ENCODE measurements around the gene BUB1.
A peak's percentile ranks its signal among the peaks of the same experiment; 100 is the strongest.

Gene BUB1

GRCh38 chr2:110718990-110719389, 41.1 kb upstream of the BUB1 start:
- Mint-ChIP-seq H3K27me3 (ENCODE audit: low read depth) (peaks cover 14% of the 10 kb centered on the region), H3K9me3 (no peaks in the 10 kb centered on the region)

GRCh38 chr2:110718382-110718781, 40.5 kb upstream of the BUB1 start:
- Mint-ChIP-seq H3K4me3 (no peak overlapping the region), H3K36me3 (ENCODE audit: low read depth) (no peaks in the 10 kb centered on the region), H3K27me3 (ENCODE audit: low read depth) (peaks cover 14% of the 10 kb centered on the region), H3K4me1 (peaks cover 33% of the 10 kb centered on the region), H3K9me3 (no peaks in the 10 kb centered on the region), H3K27ac (peak overlapping the region in 1 of 3 experiments; percentile 73)
- no peak for TF ChIP-seq CTCF (IDR thresholded peaks at IDR 0.05; ENCODE audit: unreplicated experiment in 3 of 3)

More at GRCh38 chr2:110718990-110719389, 41.1 kb upstream of the BUB1 start:
- no peaks in the 10 kb centered on the region for H3K36me3 Mint-ChIP-seq (ENCODE audit: low read depth)
- H3K4me3 Mint-ChIP-seq: no peak overlapping the region
- TF ChIP-seq CTCF (IDR thresholded peaks at IDR 0.05; ENCODE audit: unreplicated experiment in 3 of 3): no peak
- no peak overlapping the region for H3K27ac Mint-ChIP-seq
- peaks cover 33% of the 10 kb centered on the region for H3K4me1 Mint-ChIP-seq

GRCh38 chr2:110717734-110718133, 39.9 kb upstream of the BUB1 start:
- Mint-ChIP-seq H3K9me3 (no peaks in the 10 kb centered on the region), H3K27ac (peak overlapping the region; percentile 13 to 73 (median 54)), H3K27me3 (ENCODE audit: low read depth) (peaks cover 11% of the 10 kb centered on the region), H3K36me3 (ENCODE audit: low read depth) (no peaks in the 10 kb centered on the region), H3K4me1 (peaks cover 33% of the 10 kb centered on the region), H3K4me3 (peak overlapping the region in 2 of 3 experiments; percentile 6 to 22)
- no peak for TF ChIP-seq CTCF (IDR thresholded peaks at IDR 0.05; ENCODE audit: unreplicated experiment in 3 of 3)

- peaks cover 33% of the 10 kb centered on the region for H3K4me1 Mint-ChIP-seq
Measured at GRCh38 chr2:110716959-110717645, 39.2 kb upstream of the BUB1 start.

GRCh38 chr2:110714452-110715224, 36.8 kb upstream of the BUB1 start:
- H3K36me3 Mint-ChIP-seq (ENCODE audit: low read depth): no peaks in the 10 kb centered on the region
- no peaks in the 10 kb centered on the region for H3K9me3 Mint-ChIP-seq
- peaks cover 33% of the 10 kb centered on the region for H3K4me1 Mint-ChIP-seq
- no peak for TF ChIP-seq CTCF (IDR thresholded peaks at IDR 0.05; ENCODE audit: unreplicated experiment in 3 of 3)
- no peak overlapping the region for H3K4me3 Mint-ChIP-seq
- peak overlapping the region; percentile 65 to 88 (median 78) for H3K27ac Mint-ChIP-seq
- peaks cover 6% of the 10 kb centered on the region for H3K27me3 Mint-ChIP-seq (ENCODE audit: low read depth)

More at GRCh38 chr2:110716959-110717645, 39.2 kb upstream of the BUB1 start:
- Mint-ChIP-seq H3K9me3 (no peaks in the 10 kb centered on the region), H3K4me3 (no peak overlapping the region), H3K36me3 (ENCODE audit: low read depth) (no peaks in the 10 kb centered on the region), H3K27me3 (ENCODE audit: low read depth) (peaks cover 12% of the 10 kb centered on the region), H3K27ac (peak overlapping the region in 2 of 3 experiments; percentile 54 to 73)
- no peak for TF ChIP-seq CTCF (IDR thresholded peaks at IDR 0.05; ENCODE audit: unreplicated experiment in 3 of 3)

Measured in nephron (organoid).